Measurements from ENCODE around the gene TXNL4B.

TXNL4B gene

GRCh38 chr16:72093448-72094265 is at the start of gene TXNL4B, which contains the start of gene DHX38:
Gene TXNL4B (minus strand): TSS chr16:72093620. CDS start chr16:72090749, 2,871 bp downstream.
Gene DHX38 (plus strand): TSS chr16:72093847. CDS start chr16:72096158, 2,311 bp downstream.
- peak; percentile 92 for DNase-seq

GRCh38 chr16:72142476-72142875 is 49.1 kb upstream of the TXNL4B start:
- DNase-seq = no peak

GRCh38 chr16:72139908-72140307 is 46.5 kb upstream of the TXNL4B start:
- no peak for DNase-seq

- DNase-seq = no peak
Observed at GRCh38 chr16:72138064-72138572, 44.7 kb upstream of the TXNL4B start.

- no peak for DNase-seq
Observed at GRCh38 chr16:72137380-72138063, 44.1 kb upstream of the TXNL4B start.

- no peak for DNase-seq
Observed at GRCh38 chr16:72134507-72134906, 41.1 kb upstream of the TXNL4B start.

GRCh38 chr16:72132726-72133125 is 39.3 kb upstream of the TXNL4B start:
- no peak for DNase-seq

- no peak for DNase-seq
Observed at GRCh38 chr16:72131036-72131435, 37.6 kb upstream of the TXNL4B start.

GRCh38 chr16:72129976-72130656 is 36.7 kb upstream of the TXNL4B start:
- no peak for DNase-seq

- DNase-seq = no peak
Observed at GRCh38 chr16:72128701-72129100, 35.3 kb upstream of the TXNL4B start.

- no peak for DNase-seq
Observed at GRCh38 chr16:72126429-72126765, 33.0 kb upstream of the TXNL4B start.

GRCh38 chr16:72125635-72126428 is 32.4 kb upstream of the TXNL4B start:
- DNase-seq = no peak

- DNase-seq = peak; percentile 6
Observed at GRCh38 chr16:72124761-72125634, 31.6 kb upstream of the TXNL4B start.

GRCh38 chr16:72124148-72124547 is 30.7 kb upstream of the TXNL4B start:
- no peak for DNase-seq

GRCh38 chr16:72123426-72123825 is 30.0 kb upstream of the TXNL4B start:
- no peak for DNase-seq

- no peak for DNase-seq
Observed at GRCh38 chr16:72122916-72123315, 29.5 kb upstream of the TXNL4B start.

- DNase-seq = no peak
Observed at GRCh38 chr16:72122308-72122707, 28.9 kb upstream of the TXNL4B start.

GRCh38 chr16:72120026-72120425 is 26.6 kb upstream of the TXNL4B start:
- no peak for DNase-seq

- DNase-seq = no peak
Observed at GRCh38 chr16:72113616-72113945, 20.2 kb upstream of the TXNL4B start.

- DNase-seq = no peak
Observed at GRCh38 chr16:72112906-72113615, 19.6 kb upstream of the TXNL4B start.

GRCh38 chr16:72112452-72112792 is 19.0 kb upstream of the TXNL4B start:
- DNase-seq = no peak

Data from NCI-H446 treated with DMSO at 0.1 percent for 48 hours (cell line).